Stimulated activated memory B cell treated with anti-CD40 and anti-IgM and Interleukin-4, amounts not matched to agents 10 μg/mL and 1 μg/mL and 100 μg/mL, for 72 hours (primary cell): Measurements from ENCODE around the gene SH3RF3.

ENCODE experiments used
- ATAC-seq: fragments of 150-1000 bp; cut with Tn5 transposase; 2 replicates; pipeline ENCODE4 v1.10.0; 2021
- H3K27ac Mint-ChIP-seq: one replicate; pipeline ENCODE4 v1.8.0; 2022; ENCODE audit warnings: mild to moderate bottlenecking, mixed read lengths
- H3K27me3 Mint-ChIP-seq: one replicate; pipeline ENCODE4 v1.8.0; 2022; ENCODE audit warnings: mixed read lengths
- H3K36me3 Mint-ChIP-seq: one replicate; pipeline ENCODE4 v1.8.0; 2022; ENCODE audit warnings: mixed read lengths
- H3K4me1 Mint-ChIP-seq: one replicate; pipeline ENCODE4 v1.8.0; 2022; ENCODE audit warnings: mixed read lengths
- H3K4me3 Mint-ChIP-seq: one replicate; pipeline ENCODE4 v1.8.0; 2022; ENCODE audit warnings: mild to moderate bottlenecking, moderate library complexity, mixed read lengths
- H3K9me3 Mint-ChIP-seq: one replicate; pipeline ENCODE4 v1.8.0; 2022; ENCODE audit warnings: mixed read lengths

Gene SH3RF3

GRCh38 chr2:109513749-109514588 lies 385.0 kb downstream of the SH3RF3 start:
- Mint-ChIP-seq H3K9me3 (no peaks in the 10 kb centered on the region), H3K27ac (no peak overlapping the region), H3K27me3 (peaks cover 34% of the 10 kb centered on the region), H3K4me1 (peaks cover 5% of the 10 kb centered on the region), H3K36me3 (no peaks in the 10 kb centered on the region), H3K4me3 (no peak overlapping the region)
- peak; percentile 47 for ATAC-seq

- H3K4me1 Mint-ChIP-seq, result peaks cover 5% of the 10 kb centered on the region
- H3K27me3 Mint-ChIP-seq, result peaks cover 34% of the 10 kb centered on the region
- no peaks in the 10 kb centered on the region for H3K9me3 Mint-ChIP-seq
- no peak overlapping the region for H3K27ac Mint-ChIP-seq
- ATAC-seq, result no peak
- H3K36me3 Mint-ChIP-seq, result no peaks in the 10 kb centered on the region
- no peak overlapping the region for H3K4me3 Mint-ChIP-seq
Measured at GRCh38 chr2:109514857-109515256, 385.9 kb downstream of the SH3RF3 start.

- Mint-ChIP-seq H3K36me3 (no peaks in the 10 kb centered on the region), H3K4me1 (peaks cover 5% of the 10 kb centered on the region), H3K27ac (no peak overlapping the region), H3K4me3 (no peak overlapping the region), H3K9me3 (no peaks in the 10 kb centered on the region), H3K27me3 (peaks cover 34% of the 10 kb centered on the region)
- no peak for ATAC-seq
Measured at GRCh38 chr2:109516445-109517117, 387.6 kb downstream of the SH3RF3 start.

GRCh38 chr2:109517118-109517889 lies 388.3 kb downstream of the SH3RF3 start:
- Mint-ChIP-seq H3K4me3 (no peak overlapping the region), H3K27me3 (peaks cover 29% of the 10 kb centered on the region), H3K4me1 (peaks cover 5% of the 10 kb centered on the region), H3K27ac (no peak overlapping the region), H3K36me3 (no peaks in the 10 kb centered on the region), H3K9me3 (no peaks in the 10 kb centered on the region)
- no peak for ATAC-seq

- Mint-ChIP-seq H3K9me3 (no peaks in the 10 kb centered on the region), H3K4me3 (no peak overlapping the region), H3K36me3 (no peaks in the 10 kb centered on the region), H3K27me3 (peaks cover 13% of the 10 kb centered on the region), H3K4me1 (peaks cover 5% of the 10 kb centered on the region), H3K27ac (no peak overlapping the region)
- no peak for ATAC-seq
Measured at GRCh38 chr2:109519513-109519912, 390.5 kb downstream of the SH3RF3 start.

GRCh38 chr2:109521233-109522062 lies 392.4 kb downstream of the SH3RF3 start:
- H3K4me1 Mint-ChIP-seq, result no peaks in the 10 kb centered on the region
- ATAC-seq, result no peak
- H3K9me3 Mint-ChIP-seq, result no peaks in the 10 kb centered on the region
- H3K27ac Mint-ChIP-seq, result no peak overlapping the region
- H3K36me3 Mint-ChIP-seq, result no peaks in the 10 kb centered on the region
- H3K4me3 Mint-ChIP-seq, result no peak overlapping the region
- H3K27me3 Mint-ChIP-seq, result peaks cover 2% of the 10 kb centered on the region

GRCh38 chr2:109522063-109522374 lies 393.0 kb downstream of the SH3RF3 start:
- ATAC-seq, result no peak
- Mint-ChIP-seq H3K36me3 (no peaks in the 10 kb centered on the region), H3K4me1 (no peaks in the 10 kb centered on the region), H3K4me3 (no peak overlapping the region), H3K9me3 (no peaks in the 10 kb centered on the region), H3K27ac (no peak overlapping the region), H3K27me3 (peaks cover 8% of the 10 kb centered on the region)

- Mint-ChIP-seq H3K9me3 (no peaks in the 10 kb centered on the region), H3K36me3 (no peaks in the 10 kb centered on the region), H3K4me1 (no peaks in the 10 kb centered on the region), H3K27me3 (peaks cover 19% of the 10 kb centered on the region), H3K27ac (no peak overlapping the region), H3K4me3 (no peak overlapping the region)
- ATAC-seq, result no peak
Measured at GRCh38 chr2:109523121-109523520, 394.1 kb downstream of the SH3RF3 start.

- no peak for ATAC-seq
- Mint-ChIP-seq H3K4me1 (no peaks in the 10 kb centered on the region), H3K27me3 (peaks cover 25% of the 10 kb centered on the region), H3K4me3 (no peak overlapping the region), H3K27ac (no peak overlapping the region), H3K9me3 (no peaks in the 10 kb centered on the region), H3K36me3 (no peaks in the 10 kb centered on the region)
Measured at GRCh38 chr2:109523536-109524361, 394.7 kb downstream of the SH3RF3 start.

- no peaks in the 10 kb centered on the region for H3K9me3 Mint-ChIP-seq
- ATAC-seq, result no peak
- peaks cover 36% of the 10 kb centered on the region for H3K27me3 Mint-ChIP-seq
- H3K4me1 Mint-ChIP-seq, result no peaks in the 10 kb centered on the region
- H3K36me3 Mint-ChIP-seq, result no peaks in the 10 kb centered on the region
- no peak overlapping the region for H3K27ac Mint-ChIP-seq
- H3K4me3 Mint-ChIP-seq, result no peak overlapping the region
Measured at GRCh38 chr2:109525836-109526235, 396.8 kb downstream of the SH3RF3 start.

GRCh38 chr2:109526442-109526970 lies 397.5 kb downstream of the SH3RF3 start:
- Mint-ChIP-seq H3K36me3 (no peaks in the 10 kb centered on the region), H3K27ac (no peak overlapping the region), H3K4me1 (no peaks in the 10 kb centered on the region), H3K27me3 (peaks cover 36% of the 10 kb centered on the region), H3K4me3 (no peak overlapping the region), H3K9me3 (no peaks in the 10 kb centered on the region)
- no peak for ATAC-seq

GRCh38 chr2:109527079-109527478 lies 398.1 kb downstream of the SH3RF3 start:
- H3K4me3 Mint-ChIP-seq, result no peak overlapping the region
- no peaks in the 10 kb centered on the region for H3K9me3 Mint-ChIP-seq
- no peak for ATAC-seq
- no peak overlapping the region for H3K27ac Mint-ChIP-seq
- H3K36me3 Mint-ChIP-seq, result no peaks in the 10 kb centered on the region
- no peaks in the 10 kb centered on the region for H3K4me1 Mint-ChIP-seq
- H3K27me3 Mint-ChIP-seq, result peaks cover 36% of the 10 kb centered on the region

GRCh38 chr2:109527846-109528705 lies 399.1 kb downstream of the SH3RF3 start:
- ATAC-seq, result no peak
- Mint-ChIP-seq H3K27ac (no peak overlapping the region), H3K4me3 (no peak overlapping the region), H3K27me3 (peaks cover 36% of the 10 kb centered on the region), H3K4me1 (no peaks in the 10 kb centered on the region), H3K9me3 (no peaks in the 10 kb centered on the region), H3K36me3 (no peaks in the 10 kb centered on the region)
